ENCODE results near the gene OR10A2.

The OR10A2 gene

GRCh38 chr11:6856871-6857270 is 6.0 kb upstream of the OR10A2 start:
- H3K36me3 ChIP-seq (ENCODE audit: control insufficient read depth in 2 of 2, insufficient read depth in 1 of 2, low read length in 2 of 2), result no peaks in the 10 kb centered on the region
- no peaks in the 10 kb centered on the region for H3K4me1 ChIP-seq (ENCODE audit: control insufficient read depth, insufficient read depth, low read length)
- H3K9me3 ChIP-seq (ENCODE audit: control insufficient read depth, insufficient read depth, low read depth, low read length), result no peaks in the 10 kb centered on the region
- no peak for TF ChIP-seq SCRT2 (tag by site-specific recombination; IDR thresholded peaks at IDR 0.05)
- ChIA-PET CTCF (no interaction called here), POLR2A (no interaction called here)
- H3K4me3 ChIP-seq (ENCODE audit: low read depth, low read length), result no peak overlapping the region
- H3K27ac ChIP-seq (ENCODE audit: extremely low read depth, low read depth, low read length), result no peak overlapping the region

GRCh38 chr11:6864438-6864837 is 1.6 kb downstream of the OR10A2 start:
- POLR2A ChIA-PET, result no interaction called here
- CTCF ChIA-PET, result interaction anchor here (2.4 kb wide), 1 partner anchor 52 kb away, joined by 12 read pairs; no protein-coding TSS in a partner anchor
- Histone ChIP-seq H3K4me3 (ENCODE audit: low read depth, low read length) (no peak overlapping the region), H3K4me1 (ENCODE audit: control insufficient read depth, insufficient read depth, low read length) (no peaks in the 10 kb centered on the region), H3K36me3 (ENCODE audit: control insufficient read depth in 2 of 2, insufficient read depth in 1 of 2, low read length in 2 of 2) (no peaks in the 10 kb centered on the region), H3K27ac (ENCODE audit: extremely low read depth, low read depth, low read length) (no peak overlapping the region), H3K9me3 (ENCODE audit: control insufficient read depth, insufficient read depth, low read depth, low read length) (no peaks in the 10 kb centered on the region)
- no peak for TF ChIP-seq ATF2 (tag by site-specific recombination; IDR thresholded peaks at IDR 0.05; ENCODE audit: low read depth)
- no peak for TF ChIP-seq WT1 (tag by site-specific recombination; IDR thresholded peaks at IDR 0.05)
- no peak for TF ChIP-seq SP7 (tag by site-specific recombination; IDR thresholded peaks at IDR 0.05)
- no peak for TF ChIP-seq HOXC10 (CRISPR knock-in tag; IDR thresholded peaks at IDR 0.05)
- no peak for TF ChIP-seq YY1 (tag by site-specific recombination; IDR thresholded peaks at IDR 0.05)
- no peak for TF ChIP-seq PRDM1 (tag by site-specific recombination; IDR thresholded peaks at IDR 0.05)
- TF ChIP-seq PRDM6 (tag by site-specific recombination; IDR thresholded peaks at IDR 0.05), result no peak
- TF ChIP-seq ZNF580 (tag by site-specific recombination; IDR thresholded peaks at IDR 0.05), result no peak
- no peak for TF ChIP-seq ZNF16 (tag by site-specific recombination; IDR thresholded peaks at IDR 0.05; ENCODE audit: low read depth)
- no peak for TF ChIP-seq ZNF692 (tag by site-specific recombination; IDR thresholded peaks at IDR 0.05)
- TF ChIP-seq GLIS1 (tag by site-specific recombination; IDR thresholded peaks at IDR 0.05), result no peak
- TF ChIP-seq ZNF747 (tag by site-specific recombination; IDR thresholded peaks at IDR 0.05), result no peak
- no peak for TF ChIP-seq KLF8 (tag by site-specific recombination; IDR thresholded peaks at IDR 0.05)
- no peak for TF ChIP-seq ZNF561 (tag by site-specific recombination; IDR thresholded peaks at IDR 0.05; ENCODE audit: borderline replicate concordance)
- no peak for TF ChIP-seq ZFP41 (tag by site-specific recombination; IDR thresholded peaks at IDR 0.05; ENCODE audit: borderline replicate concordance)

DNA sequence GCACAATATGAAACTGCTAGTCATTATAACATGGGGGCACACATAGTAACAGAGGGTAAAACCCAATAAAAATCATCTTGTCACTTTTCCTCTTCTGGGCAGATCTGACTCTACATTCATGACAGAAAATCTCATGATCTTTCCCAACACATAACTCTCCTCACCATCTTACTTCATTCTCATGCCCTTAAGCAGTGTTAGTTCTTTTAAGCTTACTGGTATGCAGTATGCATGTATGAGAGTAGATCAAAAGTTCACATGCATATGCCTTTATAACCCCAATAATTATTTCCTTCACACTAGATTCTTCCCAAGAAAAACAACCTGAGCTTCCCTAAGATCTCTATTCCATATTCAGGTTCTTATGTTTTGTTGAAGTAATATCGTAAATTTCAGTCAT is 8.4 kb downstream of the OR10A2 start:
- Histone ChIP-seq H3K9me3 (ENCODE audit: control insufficient read depth, insufficient read depth, low read depth, low read length) (no peaks in the 10 kb centered on the region), H3K4me3 (ENCODE audit: low read depth, low read length) (no peak overlapping the region), H3K4me1 (ENCODE audit: control insufficient read depth, insufficient read depth, low read length) (no peaks in the 10 kb centered on the region), H3K36me3 (ENCODE audit: control insufficient read depth in 2 of 2, insufficient read depth in 1 of 2, low read length in 2 of 2) (no peaks in the 10 kb centered on the region), H3K27ac (ENCODE audit: extremely low read depth, low read depth, low read length) (no peak overlapping the region)
- POLR2A ChIA-PET, result no interaction called here
- CTCF ChIA-PET, result interaction anchor here (0.9 kb wide), 1 partner anchor 58 kb away, joined by 3 read pairs; no protein-coding TSS in a partner anchor
- TF ChIP-seq ZNF560 (tag by site-specific recombination; IDR thresholded peaks at IDR 0.05; ENCODE audit: borderline replicate concordance) (no peak), ZBTB8A (tag by site-specific recombination; IDR thresholded peaks at IDR 0.05) (no peak), ZNF23 (tag by site-specific recombination; IDR thresholded peaks at IDR 0.05; ENCODE audit: borderline replicate concordance) (no peak), ZNF138 (tag by site-specific recombination; IDR thresholded peaks at IDR 0.05; ENCODE audit: borderline replicate concordance) (no peak), ZNF629 (tag by site-specific recombination; IDR thresholded peaks at IDR 0.05) (no peak), SCRT2 (tag by site-specific recombination; IDR thresholded peaks at IDR 0.05) (no peak), ZNF747 (tag by site-specific recombination; IDR thresholded peaks at IDR 0.05) (no peak)
- TF ChIP-seq, protein P1, sequence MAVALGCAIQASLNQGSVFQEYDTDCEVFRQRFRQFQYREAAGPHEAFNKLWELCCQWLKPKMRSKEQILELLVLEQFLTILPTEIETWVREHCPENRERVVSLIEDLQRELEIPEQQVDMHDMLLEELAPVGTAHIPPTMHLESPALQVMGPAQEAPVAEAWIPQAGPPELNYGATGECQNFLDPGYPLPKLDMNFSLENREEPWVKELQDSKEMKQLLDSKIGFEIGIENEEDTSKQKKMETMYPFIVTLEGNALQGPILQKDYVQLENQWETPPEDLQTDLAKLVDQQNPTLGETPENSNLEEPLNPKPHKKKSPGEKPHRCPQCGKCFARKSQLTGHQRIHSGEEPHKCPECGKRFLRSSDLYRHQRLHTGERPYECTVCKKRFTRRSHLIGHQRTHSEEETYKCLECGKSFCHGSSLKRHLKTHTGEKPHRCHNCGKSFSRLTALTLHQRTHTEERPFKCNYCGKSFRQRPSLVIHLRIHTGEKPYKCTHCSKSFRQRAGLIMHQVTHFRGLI (tag by site-specific recombination; IDR thresholded peaks at IDR 0.05), result no peak
- TF ChIP-seq, protein P2, sequence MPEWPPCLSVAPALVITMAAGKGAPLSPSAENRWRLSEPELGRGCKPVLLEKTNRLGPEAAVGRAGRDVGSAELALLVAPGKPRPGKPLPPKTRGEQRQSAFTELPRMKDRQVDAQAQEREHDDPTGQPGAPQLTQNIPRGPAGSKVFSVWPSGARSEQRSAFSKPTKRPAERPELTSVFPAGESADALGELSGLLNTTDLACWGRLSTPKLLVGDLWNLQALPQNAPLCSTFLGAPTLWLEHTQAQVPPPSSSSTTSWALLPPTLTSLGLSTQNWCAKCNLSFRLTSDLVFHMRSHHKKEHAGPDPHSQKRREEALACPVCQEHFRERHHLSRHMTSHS (tag by site-specific recombination; IDR thresholded peaks at IDR 0.05), result no peak
